HepG2 (cell line): ENCODE data around the gene CFAP70. TPM values are rescaled to one million over a fixed set of nuclear protein-coding genes. Genes with fewer than 3 reads are reported as not detected.
A peak's percentile ranks its signal among the peaks of the same experiment; 100 is the strongest.

Source experiments
- CBX5 ChIP-seq: sonication (generic); formaldehyde crosslinking; IDR thresholded peaks from 2 replicates; pipeline ENCODE4 v1.4.0; 2020; ENCODE audit warnings: missing genetic modification reagents, borderline replicate concordance
- DR1 ChIP-seq: sonication (generic); formaldehyde crosslinking; IDR thresholded peaks from 2 replicates; pipeline ENCODE4 v1.8.0; 2021; ENCODE audit warnings: mild to moderate bottlenecking, missing genetic modification reagents, inconsistent platforms
- FIP1L1 ChIP-seq: fragments of 200-400 bp; formaldehyde crosslinking; IDR thresholded peaks from 2 replicates; pipeline ENCODE4 v1.6.1; 2018; ENCODE audit warnings: low read depth, mild to moderate bottlenecking, low read length, moderate library complexity, borderline replicate concordance; ENCODE audit not compliant: insufficient read depth
- KMT2B ChIP-seq: IDR thresholded peaks from 2 replicates; pipeline ENCODE4 v1.6.1; 2016; ENCODE audit warnings: missing genetic modification reagents, missing compliant biosample characterization
- NFIC ChIP-seq: IDR thresholded peaks from 2 replicates; pipeline ENCODE4 v1.6.1; 2012; ENCODE audit warnings: mild to moderate bottlenecking, low read length, inconsistent platforms
- NONO ChIP-seq, 2 experiments: fragments of 450-650 bp in 1 of 2; sonication (generic) in 1 of 2; formaldehyde crosslinking in 1 of 2; IDR thresholded peaks in 1 of 2; conservative IDR thresholded peaks in 1 of 2; 2 replicates each; pipeline versions ENCODE4 v1.6.1 to v1.8.0; 2017 to 2022; ENCODE audit warnings: mild to moderate bottlenecking in 1 of 2, missing genetic modification reagents in 1 of 2, moderate library complexity in 1 of 2
- RELA ChIP-seq: sonication (generic); formaldehyde crosslinking; IDR thresholded peaks from 2 replicates; pipeline ENCODE4 v1.4.0; 2020; ENCODE audit warnings: missing genetic modification reagents
- STAT6 ChIP-seq: sonication (generic); formaldehyde crosslinking; IDR thresholded peaks from 2 replicates; pipeline ENCODE4 v1.4.0; 2020; ENCODE audit warnings: missing genetic modification reagents, mild to moderate bottlenecking, borderline replicate concordance
- TFE3 ChIP-seq: IDR thresholded peaks from 2 replicates; pipeline ENCODE4 v1.6.1; 2016
- XRCC5 ChIP-seq: fragments of 200-400 bp; formaldehyde crosslinking; optimal IDR thresholded peaks from 2 replicates; pipeline ENCODE3; 2017; ENCODE audit warnings: mild to moderate bottlenecking, low read length
- ZBTB7B ChIP-seq: sonication (generic); formaldehyde crosslinking; IDR thresholded peaks from 2 replicates; pipeline ENCODE4 v1.4.0; 2020; ENCODE audit warnings: missing genetic modification reagents
- ZFP1 ChIP-seq: IDR thresholded peaks from 2 replicates; pipeline ENCODE4 v1.6.1; 2016
- ZNF468 ChIP-seq: sonication (generic); formaldehyde crosslinking; IDR thresholded peaks from 2 replicates; pipeline ENCODE4 v1.8.0; 2022; ENCODE audit warnings: mild to moderate bottlenecking, moderate library complexity, missing genetic modification reagents
- ZNF709 ChIP-seq: sonication (generic); formaldehyde crosslinking; IDR thresholded peaks from 2 replicates; pipeline ENCODE4 v1.5.0; 2020; ENCODE audit warnings: mild to moderate bottlenecking, missing genetic modification reagents
- ZNF713 ChIP-seq: sonication (generic); formaldehyde crosslinking; IDR thresholded peaks from 2 replicates; pipeline ENCODE4 v1.4.0; 2020; ENCODE audit warnings: mild to moderate bottlenecking, missing genetic modification reagents
- ZNF724P ChIP-seq: sonication (generic); formaldehyde crosslinking; IDR thresholded peaks from 2 replicates; pipeline ENCODE4 v1.8.0; 2022; ENCODE audit warnings: missing genetic modification reagents, borderline replicate concordance
- ZNF761 ChIP-seq: sonication (generic); formaldehyde crosslinking; conservative IDR thresholded peaks from 2 replicates; pipeline ENCODE4 v1.4.0; 2020; ENCODE audit warnings: mild to moderate bottlenecking, missing genetic modification reagents
- ZSCAN21 ChIP-seq: sonication (generic); formaldehyde crosslinking; IDR thresholded peaks from 2 replicates; pipeline ENCODE4 v1.8.0; 2022; ENCODE audit warnings: mild to moderate bottlenecking, missing genetic modification reagents, moderate library complexity, borderline replicate concordance
- polyA plus RNA-seq, 8 experiments: library from polyadenylated mRNA; depleted of rRNA in 3 of 8; stranded (reverse) in 7 of 8; unstranded in 1 of 8; fragments of >200 nt; fragmentation: Illumina TruSeq in 4 of 8; extraction: Trizol in 4 of 8; gene quantifications; 2 replicates each; pipeline versions ENCODE4 v1.2.1 to v1.2.3, GENCODE V29; 2011 to 2016; ENCODE audit warnings: low read depth in 4 of 8, missing spikeins in 1 of 8, mixed read lengths in 1 of 8; ENCODE audit not compliant: insufficient read depth in 1 of 8
- total RNA-seq, 5 experiments: library from RNA; depleted of rRNA; stranded (reverse); fragments of >200 nt; fragmentation: Illumina TruSeq; extraction: Trizol; gene quantifications; 2 replicates each; pipeline ENCODE4 v1.2.3, GENCODE V29; 2016; ENCODE audit warnings: low read depth in 1 of 5
- TF ChIP-seq, protein P1 (sequence below): sonication (generic); formaldehyde crosslinking; IDR thresholded peaks from 2 replicates; pipeline ENCODE4 v1.9.0; 2022; ENCODE audit warnings: missing genetic modification reagents, mild to moderate bottlenecking, borderline replicate concordance
- TF ChIP-seq, protein P2 (sequence below): sonication (generic); formaldehyde crosslinking; IDR thresholded peaks from 2 replicates; pipeline ENCODE4 v1.4.0; 2020; ENCODE audit warnings: missing genetic modification reagents

Gene CFAP70
- total and polyA plus RNA-seq, 2 of the 13 experiments (the other 11 are each of a cell fraction or from before 2014, with no cell fraction given) = 0.27 to 0.38 TPM

DNA sequence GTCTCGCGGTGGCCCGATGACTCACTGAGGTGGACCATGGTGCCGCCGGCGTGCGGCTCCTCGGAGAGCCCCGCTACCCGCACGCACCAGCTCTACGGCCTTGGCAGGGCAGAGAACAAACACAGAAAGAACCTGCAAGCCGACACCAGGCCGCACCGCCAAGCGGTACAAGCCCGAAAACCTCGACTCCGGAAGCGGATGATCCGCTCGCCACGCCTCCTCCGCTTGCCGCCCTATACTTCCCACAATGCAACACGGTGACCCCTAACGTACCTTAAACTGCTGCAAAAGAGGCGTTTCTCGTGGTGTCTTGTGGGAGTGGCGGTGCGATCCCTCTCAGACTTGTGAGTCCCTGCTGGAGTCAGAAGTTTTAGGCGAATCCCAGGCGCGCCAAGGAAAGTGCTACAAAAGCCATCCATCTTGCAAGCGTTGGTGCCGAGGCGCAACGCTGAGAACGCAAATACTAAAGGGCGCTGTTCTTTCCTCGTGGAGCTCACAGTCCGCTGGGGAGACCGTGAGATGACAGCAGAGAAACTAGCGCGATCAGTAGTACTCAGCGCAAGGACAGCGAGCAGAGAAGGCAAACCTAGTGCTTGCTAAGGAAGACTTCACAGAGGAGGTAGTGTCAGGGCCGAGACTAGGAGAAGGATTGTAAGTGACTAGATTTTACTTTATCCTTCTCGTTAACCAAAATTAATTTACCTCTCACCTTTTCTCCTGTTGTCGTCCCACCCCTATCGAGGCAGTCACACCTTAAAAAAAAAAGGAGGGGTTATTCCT lies 106.0 kb downstream of the CFAP70 start, which contains the start of gene MRPS16 (continued):
- TF ChIP-seq STAT6 = peak; percentile 81; the same call in 1 of the 2 replicates
- TF ChIP-seq, protein P1, sequence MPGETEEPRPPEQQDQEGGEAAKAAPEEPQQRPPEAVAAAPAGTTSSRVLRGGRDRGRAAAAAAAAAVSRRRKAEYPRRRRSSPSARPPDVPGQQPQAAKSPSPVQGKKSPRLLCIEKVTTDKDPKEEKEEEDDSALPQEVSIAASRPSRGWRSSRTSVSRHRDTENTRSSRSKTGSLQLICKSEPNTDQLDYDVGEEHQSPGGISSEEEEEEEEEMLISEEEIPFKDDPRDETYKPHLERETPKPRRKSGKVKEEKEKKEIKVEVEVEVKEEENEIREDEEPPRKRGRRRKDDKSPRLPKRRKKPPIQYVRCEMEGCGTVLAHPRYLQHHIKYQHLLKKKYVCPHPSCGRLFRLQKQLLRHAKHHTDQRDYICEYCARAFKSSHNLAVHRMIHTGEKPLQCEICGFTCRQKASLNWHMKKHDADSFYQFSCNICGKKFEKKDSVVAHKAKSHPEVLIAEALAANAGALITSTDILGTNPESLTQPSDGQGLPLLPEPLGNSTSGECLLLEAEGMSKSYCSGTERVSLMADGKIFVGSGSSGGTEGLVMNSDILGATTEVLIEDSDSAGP (CRISPR knock-in tag) = peak; percentile 92
- peak; percentile 76; the same call in 1 of the 2 replicates for TF ChIP-seq ZNF709
- peak; percentile 75; the same call in 1 of the 2 replicates for TF ChIP-seq TFE3 (CRISPR knock-in tag)
- TF ChIP-seq DR1 (CRISPR knock-in tag) = peak; percentile 89
- TF ChIP-seq ZSCAN21 (CRISPR knock-in tag) = peak; percentile 86
- no peak for TF ChIP-seq ZNF713 (CRISPR knock-in tag)
- TF ChIP-seq, protein P2, sequence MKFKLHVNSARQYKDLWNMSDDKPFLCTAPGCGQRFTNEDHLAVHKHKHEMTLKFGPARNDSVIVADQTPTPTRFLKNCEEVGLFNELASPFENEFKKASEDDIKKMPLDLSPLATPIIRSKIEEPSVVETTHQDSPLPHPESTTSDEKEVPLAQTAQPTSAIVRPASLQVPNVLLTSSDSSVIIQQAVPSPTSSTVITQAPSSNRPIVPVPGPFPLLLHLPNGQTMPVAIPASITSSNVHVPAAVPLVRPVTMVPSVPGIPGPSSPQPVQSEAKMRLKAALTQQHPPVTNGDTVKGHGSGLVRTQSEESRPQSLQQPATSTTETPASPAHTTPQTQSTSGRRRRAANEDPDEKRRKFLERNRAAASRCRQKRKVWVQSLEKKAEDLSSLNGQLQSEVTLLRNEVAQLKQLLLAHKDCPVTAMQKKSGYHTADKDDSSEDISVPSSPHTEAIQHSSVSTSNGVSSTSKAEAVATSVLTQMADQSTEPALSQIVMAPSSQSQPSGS (CRISPR knock-in tag) = peak; percentile 89
- TF ChIP-seq ZNF761 (CRISPR knock-in tag) = 0 out of 2 replicates have a peak, but pooled peaks have one; percentile 38
- TF ChIP-seq ZNF724P (CRISPR knock-in tag) = peak; percentile 77
- peak; percentile 79; the same call in 1 of the 2 replicates for TF ChIP-seq CBX5 (CRISPR knock-in tag)
- TF ChIP-seq RELA (CRISPR knock-in tag) = peak; percentile 57; the same call in 1 of the 2 replicates
- peak; percentile 55; the same call in 1 of the 2 replicates for TF ChIP-seq ZBTB7B
- TF ChIP-seq NONO (IDR thresholded peaks at IDR 0.05) = no peak
- TF ChIP-seq NONO (CRISPR knock-in tag; conservative IDR thresholded peaks at IDR 0.05) = peak; percentile 92
- TF ChIP-seq NFIC = no peak
- peak; percentile 97 for TF ChIP-seq KMT2B (CRISPR knock-in tag)
- peak; percentile 88 for TF ChIP-seq XRCC5
- peak; percentile 62; the same call in 1 of the 2 replicates for TF ChIP-seq ZFP1 (CRISPR knock-in tag)
- TF ChIP-seq ZNF468 (CRISPR knock-in tag) = 0 out of 2 replicates have a peak, but pooled peaks have one; percentile 35
- TF ChIP-seq FIP1L1 = 0 out of 2 replicates have a peak, but pooled peaks have one; percentile 84
